Measurements from ENCODE around the gene GABRG3.

GABRG3 gene

DNA sequence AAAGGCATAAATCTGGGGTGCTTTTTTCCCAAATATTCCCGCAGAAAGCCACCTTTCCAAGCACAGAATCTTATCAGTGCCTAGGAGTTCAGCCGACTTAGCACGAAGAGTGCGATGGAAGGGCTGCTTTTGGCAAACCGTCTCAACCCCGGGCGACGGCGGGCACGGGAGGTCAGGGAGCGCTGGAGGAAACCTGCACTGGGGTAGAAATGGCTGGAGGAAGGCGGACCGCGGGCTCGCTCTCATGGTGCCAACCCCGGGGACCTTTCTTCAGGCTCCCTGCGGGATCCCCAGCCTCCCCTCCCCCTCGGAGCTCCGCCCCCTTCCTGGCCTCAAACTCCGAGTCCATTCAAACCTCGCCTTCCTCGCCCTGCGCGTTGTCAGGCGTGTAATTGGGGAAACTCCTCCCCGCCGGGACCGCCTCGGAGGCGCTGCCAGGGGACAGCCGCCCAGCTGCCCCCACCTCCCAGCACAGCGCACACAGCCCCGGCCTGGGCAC is at the start of gene GABRG3:
Gene GABRG3, plus strand, starts transcription at position 470 of the 499 bp plus-strand sequence.
- Histone ChIP-seq H2AFZ (ENCODE audit: low read length, unreplicated experiment) (no peak within 1 kb of the TSS), H3K36me3 (ENCODE audit: insufficient read depth, low read length) (no peaks in the 10 kb centered on the region), H3K27me3 (ENCODE audit: insufficient read depth, low read length) (no peaks in the 10 kb centered on the region; the same call in 1 of the 2 replicates), H3K4me1 (ENCODE audit: control insufficient read depth, insufficient read depth, low read length, unreplicated experiment) (no peaks in the 10 kb centered on the region), H3K27ac (ENCODE audit: low read depth, low read length) (no peak within 1 kb of the TSS), H3K4me3 (ENCODE audit: low read depth, low read length) (no peak within 1 kb of the TSS), H3K79me2 (ENCODE audit: control insufficient read depth, insufficient read depth, low read length, unreplicated experiment) (no peaks in the 10 kb centered on the region)

DNA sequence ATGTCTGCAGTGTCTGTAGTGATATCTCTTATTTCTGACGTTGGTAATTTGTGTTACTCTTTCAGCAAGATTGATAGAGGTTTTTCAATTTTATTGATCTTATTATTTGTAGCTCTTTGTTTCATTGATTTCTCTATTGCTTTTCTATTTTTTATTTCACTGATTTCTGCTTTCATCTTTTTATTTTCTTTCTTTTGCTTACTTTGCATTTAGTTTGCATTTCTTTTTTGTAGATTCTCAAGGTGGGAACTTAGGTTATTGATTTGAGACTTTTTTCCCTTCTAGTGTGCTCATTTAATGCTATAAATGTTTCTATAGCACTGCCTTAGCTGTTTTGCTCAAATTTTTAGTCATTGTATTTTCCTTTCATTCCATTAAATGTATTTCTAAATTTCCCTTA is 49.5 kb upstream of the GABRG3 start:
- Histone ChIP-seq H3K79me2 (ENCODE audit: control insufficient read depth, insufficient read depth, low read length, unreplicated experiment) (no peaks in the 10 kb centered on the region), H3K27me3 (ENCODE audit: insufficient read depth, low read length) (no peaks in the 10 kb centered on the region), H3K4me3 (ENCODE audit: low read depth, low read length) (no peak overlapping the region), H2AFZ (ENCODE audit: low read length, unreplicated experiment) (no peak overlapping the region), H3K4me1 (ENCODE audit: control insufficient read depth, insufficient read depth, low read length, unreplicated experiment) (no peaks in the 10 kb centered on the region), H3K27ac (ENCODE audit: low read depth, low read length) (no peak overlapping the region), H3K36me3 (ENCODE audit: insufficient read depth, low read length) (no peaks in the 10 kb centered on the region)

DNA sequence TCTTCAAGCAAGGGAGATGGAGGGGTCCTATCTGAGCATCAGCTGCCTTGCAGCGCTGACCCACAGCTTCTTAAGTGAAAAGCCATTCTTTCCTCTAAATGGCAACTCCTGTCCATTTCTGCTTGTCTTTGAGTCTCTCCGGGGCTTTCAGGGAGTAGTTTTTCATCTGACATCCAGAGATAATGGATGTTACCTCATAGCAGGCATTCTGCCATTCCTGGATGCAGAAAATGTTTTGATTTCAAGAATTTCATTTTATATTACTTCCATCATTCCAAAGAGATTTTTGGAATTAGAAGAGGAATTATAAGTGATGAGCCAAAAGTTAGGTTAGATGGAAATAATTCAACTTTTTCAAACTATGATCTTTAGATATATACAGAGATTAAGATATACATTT is 44.9 kb upstream of the GABRG3 start:
- Histone ChIP-seq H3K27me3 (ENCODE audit: insufficient read depth, low read length) (no peaks in the 10 kb centered on the region), H3K4me1 (ENCODE audit: control insufficient read depth, insufficient read depth, low read length, unreplicated experiment) (no peaks in the 10 kb centered on the region), H3K79me2 (ENCODE audit: control insufficient read depth, insufficient read depth, low read length, unreplicated experiment) (no peaks in the 10 kb centered on the region), H3K36me3 (ENCODE audit: insufficient read depth, low read length) (no peaks in the 10 kb centered on the region), H3K4me3 (ENCODE audit: low read depth, low read length) (no peak overlapping the region), H2AFZ (ENCODE audit: low read length, unreplicated experiment) (no peak overlapping the region), H3K27ac (ENCODE audit: low read depth, low read length) (no peak overlapping the region)

DNA sequence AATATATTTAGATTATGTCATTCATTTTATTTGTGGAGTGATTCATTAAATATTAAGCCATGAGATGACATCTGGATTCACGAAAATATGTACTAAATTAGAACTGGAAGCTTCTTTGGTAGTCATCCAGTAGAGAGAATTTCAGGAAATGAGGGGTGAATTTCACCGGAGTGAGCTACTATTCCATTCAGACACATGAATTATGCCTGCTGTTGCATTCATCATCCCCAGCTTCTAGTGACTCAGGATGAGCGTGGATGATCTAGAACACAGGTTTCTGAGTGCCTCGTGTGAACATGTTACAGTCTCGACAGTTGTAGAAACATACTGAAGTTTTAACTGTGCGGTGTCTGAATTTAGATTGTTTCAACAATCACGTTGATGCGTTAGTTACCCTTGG is 42.9 kb upstream of the GABRG3 start:
- Histone ChIP-seq H2AFZ (ENCODE audit: low read length, unreplicated experiment) (no peak overlapping the region), H3K36me3 (ENCODE audit: insufficient read depth, low read length) (no peaks in the 10 kb centered on the region), H3K27me3 (ENCODE audit: insufficient read depth, low read length) (no peaks in the 10 kb centered on the region), H3K4me3 (ENCODE audit: low read depth, low read length) (no peak overlapping the region), H3K27ac (ENCODE audit: low read depth, low read length) (no peak overlapping the region), H3K79me2 (ENCODE audit: control insufficient read depth, insufficient read depth, low read length, unreplicated experiment) (no peaks in the 10 kb centered on the region), H3K4me1 (ENCODE audit: control insufficient read depth, insufficient read depth, low read length, unreplicated experiment) (no peaks in the 10 kb centered on the region)

DNA sequence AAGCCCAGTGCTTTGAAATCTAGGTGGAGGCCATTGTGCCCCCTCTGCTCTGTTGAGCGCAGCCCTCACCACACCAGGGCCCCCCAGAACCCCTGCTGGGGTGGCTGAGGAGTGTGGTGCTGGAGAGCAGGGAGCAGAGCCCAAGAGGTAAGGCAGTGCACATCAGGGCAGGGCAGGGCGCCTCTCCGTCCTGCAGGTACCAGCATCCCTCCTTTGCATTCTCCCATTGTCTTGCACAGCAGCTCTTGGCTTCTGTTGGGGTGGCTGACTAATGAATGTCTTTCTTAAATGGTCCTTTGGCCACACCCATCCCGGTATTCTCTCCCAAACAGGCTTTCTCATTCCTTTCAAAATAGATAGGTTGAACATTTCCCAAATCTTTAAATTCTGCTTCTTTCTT is 41.4 kb upstream of the GABRG3 start:
- no peak overlapping the region for H3K27ac ChIP-seq (ENCODE audit: low read depth, low read length)
- H2AFZ ChIP-seq (ENCODE audit: low read length, unreplicated experiment), result no peak overlapping the region
- H3K79me2 ChIP-seq (ENCODE audit: control insufficient read depth, insufficient read depth, low read length, unreplicated experiment), result no peaks in the 10 kb centered on the region
- H3K27me3 ChIP-seq (ENCODE audit: insufficient read depth, low read length), result no peaks in the 10 kb centered on the region
- no peak overlapping the region for H3K4me3 ChIP-seq (ENCODE audit: low read depth, low read length)
- H3K4me1 ChIP-seq (ENCODE audit: control insufficient read depth, insufficient read depth, low read length, unreplicated experiment), result no peaks in the 10 kb centered on the region
- H3K36me3 ChIP-seq (ENCODE audit: insufficient read depth, low read length), result no peaks in the 10 kb centered on the region

DNA sequence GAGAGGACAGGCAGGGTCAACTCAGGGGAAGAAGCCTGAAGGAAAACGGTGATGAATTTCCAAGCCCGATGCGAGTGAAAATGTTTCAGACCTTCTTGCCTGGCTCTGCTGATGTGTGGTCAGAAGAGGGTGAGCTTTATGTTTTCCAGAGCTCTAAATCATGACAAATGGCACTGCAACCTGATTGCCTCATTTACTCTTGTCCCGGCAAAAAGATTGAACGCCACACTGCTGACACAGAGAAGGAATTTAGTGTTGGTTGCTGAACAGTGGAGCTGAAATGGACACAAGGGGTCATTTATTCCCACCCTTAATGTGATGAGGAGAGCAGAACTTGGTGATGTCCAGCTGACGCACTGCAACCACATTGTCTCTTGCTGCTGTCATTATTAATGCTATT is 36.1 kb upstream of the GABRG3 start:
- H3K4me3 ChIP-seq (ENCODE audit: low read depth, low read length), result no peak overlapping the region
- no peaks in the 10 kb centered on the region for H3K79me2 ChIP-seq (ENCODE audit: control insufficient read depth, insufficient read depth, low read length, unreplicated experiment)
- H3K27me3 ChIP-seq (ENCODE audit: insufficient read depth, low read length), result no peaks in the 10 kb centered on the region
- no peak overlapping the region for H2AFZ ChIP-seq (ENCODE audit: low read length, unreplicated experiment)
- H3K27ac ChIP-seq (ENCODE audit: low read depth, low read length), result no peak overlapping the region
- H3K4me1 ChIP-seq (ENCODE audit: control insufficient read depth, insufficient read depth, low read length, unreplicated experiment), result no peaks in the 10 kb centered on the region
- no peaks in the 10 kb centered on the region for H3K36me3 ChIP-seq (ENCODE audit: insufficient read depth, low read length)

DNA sequence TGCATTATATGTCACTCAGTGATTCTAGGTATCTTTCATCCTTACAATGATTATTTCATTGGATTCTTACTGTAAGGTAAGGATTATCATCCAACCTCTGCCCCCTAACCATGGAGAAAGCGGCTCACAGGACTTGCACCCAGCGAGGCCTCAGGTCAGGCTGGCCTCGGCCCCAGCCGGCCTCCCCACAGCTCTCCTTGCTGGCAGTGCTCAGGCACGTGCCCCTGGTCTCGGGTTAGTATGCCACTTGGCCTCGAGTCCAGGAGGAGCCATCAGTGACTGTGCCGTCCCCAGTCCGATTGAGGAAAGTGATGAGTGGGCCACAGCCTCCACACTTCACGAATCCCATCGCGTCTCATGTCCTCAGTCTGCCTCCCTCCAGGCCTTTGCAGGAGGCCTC is 35.7 kb upstream of the GABRG3 start:
- Histone ChIP-seq H3K4me1 (ENCODE audit: control insufficient read depth, insufficient read depth, low read length, unreplicated experiment) (no peaks in the 10 kb centered on the region), H3K4me3 (ENCODE audit: low read depth, low read length) (no peak overlapping the region), H3K27ac (ENCODE audit: low read depth, low read length) (no peak overlapping the region), H3K79me2 (ENCODE audit: control insufficient read depth, insufficient read depth, low read length, unreplicated experiment) (no peaks in the 10 kb centered on the region), H3K27me3 (ENCODE audit: insufficient read depth, low read length) (no peaks in the 10 kb centered on the region), H2AFZ (ENCODE audit: low read length, unreplicated experiment) (no peak overlapping the region), H3K36me3 (ENCODE audit: insufficient read depth, low read length) (no peaks in the 10 kb centered on the region)

DNA sequence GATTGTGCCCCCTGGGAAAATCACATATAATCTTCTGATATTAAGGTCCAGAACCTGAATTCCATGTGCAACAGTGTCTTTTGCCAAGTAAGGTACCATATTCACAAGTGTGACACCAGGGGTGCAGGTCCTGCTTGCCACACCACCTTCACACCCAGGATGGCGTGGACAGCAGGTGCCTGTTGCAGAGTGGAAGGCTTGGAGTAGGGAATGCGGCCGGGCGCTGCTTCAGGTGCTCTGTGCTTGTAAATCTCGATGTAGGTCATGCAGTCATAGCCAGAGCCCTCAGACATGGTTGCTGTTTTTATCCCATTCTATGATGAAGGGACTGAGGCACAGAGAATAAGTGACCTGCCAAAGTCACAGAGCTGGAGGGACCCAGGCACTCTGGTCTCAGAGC is 34.5 kb upstream of the GABRG3 start:
- H3K79me2 ChIP-seq (ENCODE audit: control insufficient read depth, insufficient read depth, low read length, unreplicated experiment), result no peaks in the 10 kb centered on the region

DNA sequence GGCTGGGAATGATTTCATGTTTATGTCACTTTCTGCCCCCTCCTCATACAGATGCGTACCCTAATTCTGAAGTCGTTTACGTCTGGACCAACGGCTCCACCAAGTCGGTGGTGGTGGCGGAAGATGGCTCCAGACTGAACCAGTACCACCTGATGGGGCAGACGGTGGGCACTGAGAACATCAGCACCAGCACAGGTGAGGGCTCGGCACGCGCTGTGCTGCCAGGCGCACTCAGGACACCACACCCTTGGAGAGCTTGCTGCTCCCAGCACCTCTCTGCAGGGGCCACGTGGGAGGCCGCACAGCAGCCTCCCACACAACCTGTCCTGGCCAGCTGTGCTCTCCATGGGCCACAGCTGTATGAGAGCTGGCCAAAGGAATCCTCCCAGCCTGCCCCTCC is 33.8 kb upstream of the GABRG3 start:
- Histone ChIP-seq H3K79me2 (ENCODE audit: control insufficient read depth, insufficient read depth, low read length, unreplicated experiment) (no peaks in the 10 kb centered on the region), H2AFZ (ENCODE audit: low read length, unreplicated experiment) (no peak overlapping the region), H3K4me3 (ENCODE audit: low read depth, low read length) (no peak overlapping the region), H3K36me3 (ENCODE audit: insufficient read depth, low read length) (no peaks in the 10 kb centered on the region), H3K27me3 (ENCODE audit: insufficient read depth, low read length) (no peaks in the 10 kb centered on the region), H3K27ac (ENCODE audit: low read depth, low read length) (no peak overlapping the region), H3K4me1 (ENCODE audit: control insufficient read depth, insufficient read depth, low read length, unreplicated experiment) (no peaks in the 10 kb centered on the region)

More for the DNA sequence above, 34.5 kb upstream of the GABRG3 start:
- H3K27ac ChIP-seq (ENCODE audit: low read depth, low read length), result no peak overlapping the region
- H2AFZ ChIP-seq (ENCODE audit: low read length, unreplicated experiment), result no peak overlapping the region
- H3K27me3 ChIP-seq (ENCODE audit: insufficient read depth, low read length), result no peaks in the 10 kb centered on the region
- H3K4me1 ChIP-seq (ENCODE audit: control insufficient read depth, insufficient read depth, low read length, unreplicated experiment), result no peaks in the 10 kb centered on the region
- H3K36me3 ChIP-seq (ENCODE audit: insufficient read depth, low read length), result no peaks in the 10 kb centered on the region
- H3K4me3 ChIP-seq (ENCODE audit: low read depth, low read length), result no peak overlapping the region

DNA sequence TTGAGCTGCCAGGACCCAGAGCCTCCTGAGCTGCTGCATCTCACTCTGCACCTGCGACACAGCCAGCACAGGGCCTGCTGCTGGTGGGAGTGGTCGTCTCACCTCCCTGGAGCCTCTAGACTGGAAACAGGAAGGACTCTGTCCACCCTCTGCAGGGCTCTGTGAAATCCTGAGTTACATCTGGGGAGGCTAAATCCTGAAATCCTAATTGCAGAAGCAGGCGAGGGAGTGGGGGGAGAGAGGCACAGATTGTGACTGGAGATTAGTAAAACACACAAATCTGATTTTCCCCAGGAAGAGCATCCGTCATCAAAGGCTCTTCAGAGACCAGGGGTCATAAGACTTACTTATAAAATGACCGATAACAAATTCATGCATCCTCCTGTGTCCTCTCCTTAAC is 31.6 kb upstream of the GABRG3 start:
- Histone ChIP-seq H3K27me3 (ENCODE audit: insufficient read depth, low read length) (no peaks in the 10 kb centered on the region), H3K4me3 (ENCODE audit: low read depth, low read length) (no peak overlapping the region), H3K36me3 (ENCODE audit: insufficient read depth, low read length) (no peaks in the 10 kb centered on the region), H3K27ac (ENCODE audit: low read depth, low read length) (no peak overlapping the region), H3K79me2 (ENCODE audit: control insufficient read depth, insufficient read depth, low read length, unreplicated experiment) (no peaks in the 10 kb centered on the region), H2AFZ (ENCODE audit: low read length, unreplicated experiment) (no peak overlapping the region), H3K4me1 (ENCODE audit: control insufficient read depth, insufficient read depth, low read length, unreplicated experiment) (no peaks in the 10 kb centered on the region)

DNA sequence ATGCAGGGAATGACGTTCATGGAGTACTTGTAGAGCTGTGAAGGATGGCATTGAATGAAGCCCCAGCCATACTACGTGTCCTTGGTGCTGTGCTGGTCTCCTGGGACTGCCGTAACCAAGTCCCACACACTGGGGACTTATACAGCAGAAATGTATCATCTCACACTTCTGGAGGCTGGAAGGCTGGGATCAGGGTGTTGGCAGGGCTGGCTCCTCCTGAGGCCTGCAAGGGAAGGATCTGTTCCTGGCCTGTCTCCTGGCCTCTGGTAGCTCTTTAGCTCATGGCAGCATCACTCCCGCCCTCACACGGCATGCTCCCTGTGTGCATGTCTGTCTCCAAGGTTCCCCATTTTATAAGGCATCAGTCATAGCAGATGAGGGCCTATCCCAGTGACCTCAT is 29.5 kb upstream of the GABRG3 start:
- Histone ChIP-seq H3K36me3 (ENCODE audit: insufficient read depth, low read length) (no peaks in the 10 kb centered on the region), H3K79me2 (ENCODE audit: control insufficient read depth, insufficient read depth, low read length, unreplicated experiment) (no peaks in the 10 kb centered on the region), H3K4me1 (ENCODE audit: control insufficient read depth, insufficient read depth, low read length, unreplicated experiment) (no peaks in the 10 kb centered on the region), H2AFZ (ENCODE audit: low read length, unreplicated experiment) (no peak overlapping the region), H3K27me3 (ENCODE audit: insufficient read depth, low read length) (no peaks in the 10 kb centered on the region), H3K4me3 (ENCODE audit: low read depth, low read length) (no peak overlapping the region), H3K27ac (ENCODE audit: low read depth, low read length) (no peak overlapping the region)
